Stimulated activated CD4-positive, alpha-beta T cell treated with anti-CD3 and anti-CD28 coated beads, Interleukin-4, amount 100 ng/mL, for 4 hours (primary cell): Measurements from ENCODE around the gene DCTN3.

Experiments used
- DNase-seq, 2 experiments: peaks; one replicate each; pipeline ENCODE4 v3.0.0-alpha.2; 2020

The DCTN3 gene

GRCh38 chr9:34620061-34620994, at the start of gene DCTN3:
TSS of gene DCTN3 (minus strand) at chr9:34620495. CDS start at chr9:34620464, 31 bp downstream.
- DNase-seq = peak; percentile 78 to 91

GRCh38 chr9:34665381-34666250, 45.3 kb upstream of the DCTN3 start:
- peak; percentile 75 to 88 for DNase-seq

- no peak for DNase-seq
Measured at GRCh38 chr9:34665067-34665380, 44.7 kb upstream of the DCTN3 start.

GRCh38 chr9:34664281-34665066, 44.2 kb upstream of the DCTN3 start:
- peak; percentile 63 to 69 for DNase-seq

- no peak for DNase-seq
Measured at GRCh38 chr9:34663303-34663605, 43.0 kb upstream of the DCTN3 start.

- no peak for DNase-seq
Measured at GRCh38 chr9:34662526-34663302, 42.4 kb upstream of the DCTN3 start, which contains the start of gene CCL27. TSS of gene CCL27 (minus strand) at chr9:34662657. CDS start at chr9:34662633, 24 bp downstream.

- no peak for DNase-seq
Measured at GRCh38 chr9:34659592-34660253, 39.4 kb upstream of the DCTN3 start.

- no peak for DNase-seq
Measured at GRCh38 chr9:34658461-34658860, 38.2 kb upstream of the DCTN3 start.

- DNase-seq = no peak
Measured at GRCh38 chr9:34656992-34657391, 36.7 kb upstream of the DCTN3 start.

- no peak for DNase-seq
Measured at GRCh38 chr9:34655394-34655793, 35.1 kb upstream of the DCTN3 start.

GRCh38 chr9:34654323-34655051, 34.2 kb upstream of the DCTN3 start:
- no peak for DNase-seq

GRCh38 chr9:34653151-34654072, 33.1 kb upstream of the DCTN3 start:
- DNase-seq = no peak

GRCh38 chr9:34652602-34653000, 32.3 kb upstream of the DCTN3 start:
- DNase-seq = no peak

GRCh38 chr9:34651876-34652601, 31.7 kb upstream of the DCTN3 start, which contains the start of gene IL11RA:
TSS of gene IL11RA (plus strand) at chr9:34652185. CDS start at chr9:34655218, 3,033 bp downstream.
- peak; percentile 52 to 67 for DNase-seq

GRCh38 chr9:34651321-34651720, 31.0 kb upstream of the DCTN3 start:
- no peak for DNase-seq

- no peak for DNase-seq
Measured at GRCh38 chr9:34650816-34651215, 30.5 kb upstream of the DCTN3 start.

GRCh38 chr9:34648673-34649072, 28.4 kb upstream of the DCTN3 start:
- no peak for DNase-seq

GRCh38 chr9:34647651-34648050, 27.4 kb upstream of the DCTN3 start:
- no peak for DNase-seq

- DNase-seq = no peak
Measured at GRCh38 chr9:34647084-34647403, 26.7 kb upstream of the DCTN3 start.
